Raji (cell line): ENCODE measurements around the gene RPL38.
A peak's percentile ranks its signal among the peaks of the same experiment; 100 is the strongest.

Experiments used
- POLR2A ChIP-seq: IDR thresholded peaks from 2 replicates; pipeline ENCODE4 v1.6.1; 2011; ENCODE audit warnings: low read depth, low read length, control low read depth; ENCODE audit not compliant: insufficient read depth

The RPL38 gene

GRCh38 chr17:74203439-74204240 is at the start of gene RPL38:
Gene RPL38 (plus strand): TSS chr17:74203678. CDS start chr17:74203956, 278 bp downstream.
- peak; percentile 96 for TF ChIP-seq POLR2A

GRCh38 chr17:74153821-74154430 is 49.6 kb upstream of the RPL38 start:
- TF ChIP-seq POLR2A: no peak

GRCh38 chr17:74156878-74157277 is 46.6 kb upstream of the RPL38 start:
- TF ChIP-seq POLR2A: no peak

- no peak for TF ChIP-seq POLR2A
These were observed 46.1 kb upstream of the RPL38 start for GRCh38 chr17:74157366-74157765.

- TF ChIP-seq POLR2A: no peak
These were observed 44.7 kb upstream of the RPL38 start for GRCh38 chr17:74158761-74159160.

- no peak for TF ChIP-seq POLR2A
These were observed 44.1 kb upstream of the RPL38 start for GRCh38 chr17:74159226-74159840.

- no peak for TF ChIP-seq POLR2A
These were observed 42.6 kb upstream of the RPL38 start for GRCh38 chr17:74160656-74161502.

- TF ChIP-seq POLR2A: no peak
These were observed 42.0 kb upstream of the RPL38 start for GRCh38 chr17:74161503-74161875.

GRCh38 chr17:74163271-74163821 is 40.1 kb upstream of the RPL38 start:
- TF ChIP-seq POLR2A: no peak

GRCh38 chr17:74163836-74164235 is 39.6 kb upstream of the RPL38 start:
- no peak for TF ChIP-seq POLR2A

- TF ChIP-seq POLR2A: no peak
These were observed 38.9 kb upstream of the RPL38 start for GRCh38 chr17:74164446-74165045.

GRCh38 chr17:74165797-74166365 is 37.6 kb upstream of the RPL38 start:
- no peak for TF ChIP-seq POLR2A

- TF ChIP-seq POLR2A: no peak
These were observed 32.6 kb upstream of the RPL38 start for GRCh38 chr17:74170924-74171323.

- no peak for TF ChIP-seq POLR2A
These were observed 30.8 kb upstream of the RPL38 start for GRCh38 chr17:74172700-74173099.
